T-helper 9 cell (primary cell): ENCODE results near the gene YY1AP1.
"Not testable (repeated sequence)": the region's sequence is repeated elsewhere in the genome, so short reads cannot be mapped to it uniquely, and the experiment has no call there.

Source experiments
- DNase-seq: peaks from one replicate; pipeline ENCODE4 v3.0.0-alpha.2; 2020

YY1AP1 gene

GRCh38 chr1:155695608-155696007 is 7.0 kb upstream of the YY1AP1 start:
- DNase-seq = no peak

- no peak for DNase-seq
Observed at GRCh38 chr1:155695072-155695471, 6.5 kb upstream of the YY1AP1 start.

GRCh38 chr1:155694167-155694566 is 5.6 kb upstream of the YY1AP1 start:
- DNase-seq = no peak

- DNase-seq = no peak
Observed at GRCh38 chr1:155691992-155692528, 3.5 kb upstream of the YY1AP1 start.

GRCh38 chr1:155689081-155689607 is 570 bp upstream of the YY1AP1 start, which contains the start of gene DAP3:
Gene DAP3 (plus strand): TSS chr1:155689091. CDS start chr1:155709780, 20,689 bp downstream.
- not testable (repeated sequence) for DNase-seq

GRCh38 chr1:155687705-155688323 is 760 bp downstream of the YY1AP1 start:
- DNase-seq = not testable (repeated sequence)

GRCh38 chr1:155681776-155682175 is 6.8 kb downstream of the YY1AP1 start:
- no peak for DNase-seq

- no peak for DNase-seq
Observed at GRCh38 chr1:155680531-155680930, 8.0 kb downstream of the YY1AP1 start.

GRCh38 chr1:155678992-155679391 is 9.6 kb downstream of the YY1AP1 start:
- not testable (repeated sequence) for DNase-seq

- no peak for DNase-seq
Observed at GRCh38 chr1:155678027-155678426, 10.5 kb downstream of the YY1AP1 start.

GRCh38 chr1:155673003-155673402 is 15.6 kb downstream of the YY1AP1 start:
- no peak for DNase-seq

GRCh38 chr1:155671750-155672149 is 16.8 kb downstream of the YY1AP1 start:
- DNase-seq = no peak

- no peak for DNase-seq
Observed at GRCh38 chr1:155669233-155670162, 19.1 kb downstream of the YY1AP1 start.

- not testable (repeated sequence) for DNase-seq
Observed at GRCh38 chr1:155661239-155661638, 27.3 kb downstream of the YY1AP1 start.

- no peak for DNase-seq
Observed at GRCh38 chr1:155657463-155657862, 31.1 kb downstream of the YY1AP1 start.

- no peak for DNase-seq
Observed at GRCh38 chr1:155652951-155653350, 35.6 kb downstream of the YY1AP1 start.

- DNase-seq = no peak
Observed at GRCh38 chr1:155651861-155652661, 36.5 kb downstream of the YY1AP1 start.

GRCh38 chr1:155650231-155650757 is 38.3 kb downstream of the YY1AP1 start:
- DNase-seq = no peak

- DNase-seq = no peak
Observed at GRCh38 chr1:155649676-155650075, 38.9 kb downstream of the YY1AP1 start.

- no peak for DNase-seq
Observed at GRCh38 chr1:155648207-155649147, 40.1 kb downstream of the YY1AP1 start.

GRCh38 chr1:155646307-155646706 is 42.3 kb downstream of the YY1AP1 start:
- no peak for DNase-seq
